ENCODE measurements around the gene KCNJ15.

KCNJ15 gene

GRCh38 chr21:38325216-38325615 is 68.4 kb downstream of the KCNJ15 start:
- DNase-seq (ENCODE audit: low read depth in 1 of 2, low spot score in 1 of 2) = no peak

GRCh38 chr21:38325731-38326420 is 69.1 kb downstream of the KCNJ15 start:
- DNase-seq (ENCODE audit: low read depth in 1 of 2, low spot score in 1 of 2) = no peak

- no peak for DNase-seq (ENCODE audit: low read depth in 1 of 2, low spot score in 1 of 2)
Observed at GRCh38 chr21:38326429-38326828, 69.6 kb downstream of the KCNJ15 start.

- DNase-seq (ENCODE audit: low read depth in 1 of 2, low spot score in 1 of 2) = no peak
Observed at GRCh38 chr21:38326899-38327298, 70.1 kb downstream of the KCNJ15 start.

GRCh38 chr21:38327984-38328383 is 71.2 kb downstream of the KCNJ15 start:
- no peak for DNase-seq (ENCODE audit: low read depth in 1 of 2, low spot score in 1 of 2)

GRCh38 chr21:38329162-38329561 is 72.4 kb downstream of the KCNJ15 start:
- DNase-seq (ENCODE audit: low read depth in 1 of 2, low spot score in 1 of 2) = no peak

- no peak for DNase-seq (ENCODE audit: low read depth in 1 of 2, low spot score in 1 of 2)
Observed at GRCh38 chr21:38330666-38331065, 73.9 kb downstream of the KCNJ15 start.

- DNase-seq (ENCODE audit: low read depth in 1 of 2, low spot score in 1 of 2) = no peak
Observed at GRCh38 chr21:38333301-38334272, 76.8 kb downstream of the KCNJ15 start.

GRCh38 chr21:38334866-38335265 is 78.1 kb downstream of the KCNJ15 start:
- DNase-seq (ENCODE audit: low read depth in 1 of 2, low spot score in 1 of 2) = no peak

- DNase-seq (ENCODE audit: low read depth in 1 of 2, low spot score in 1 of 2) = no peak
Observed at GRCh38 chr21:38337793-38338192, 81.0 kb downstream of the KCNJ15 start.

GRCh38 chr21:38340131-38340530 is 83.3 kb downstream of the KCNJ15 start:
- DNase-seq (ENCODE audit: low read depth in 1 of 2, low spot score in 1 of 2) = no peak

GRCh38 chr21:38341546-38342012 is 84.8 kb downstream of the KCNJ15 start:
- DNase-seq (ENCODE audit: low read depth in 1 of 2, low spot score in 1 of 2) = no peak

- no peak for DNase-seq (ENCODE audit: low read depth in 1 of 2, low spot score in 1 of 2)
Observed at GRCh38 chr21:38342739-38343138, 85.9 kb downstream of the KCNJ15 start.

GRCh38 chr21:38343691-38344090 is 86.9 kb downstream of the KCNJ15 start:
- DNase-seq (ENCODE audit: low read depth in 1 of 2, low spot score in 1 of 2) = no peak

- DNase-seq (ENCODE audit: low read depth in 1 of 2, low spot score in 1 of 2) = no peak
Observed at GRCh38 chr21:38346286-38346685, 89.5 kb downstream of the KCNJ15 start.

GRCh38 chr21:38349111-38349746 is 92.4 kb downstream of the KCNJ15 start:
- DNase-seq (ENCODE audit: low read depth in 1 of 2, low spot score in 1 of 2) = no peak

- DNase-seq (ENCODE audit: low read depth in 1 of 2, low spot score in 1 of 2) = no peak
Observed at GRCh38 chr21:38349977-38350376, 93.2 kb downstream of the KCNJ15 start.

- DNase-seq (ENCODE audit: low read depth in 1 of 2, low spot score in 1 of 2) = no peak
Observed at GRCh38 chr21:38350684-38351083, 93.9 kb downstream of the KCNJ15 start.

GRCh38 chr21:38351176-38351959 is 94.6 kb downstream of the KCNJ15 start:
- DNase-seq (ENCODE audit: low read depth in 1 of 2, low spot score in 1 of 2) = no peak

- DNase-seq (ENCODE audit: low read depth in 1 of 2, low spot score in 1 of 2) = no peak
Observed at GRCh38 chr21:38351961-38352521, 95.2 kb downstream of the KCNJ15 start.

All from activated CD4-positive, alpha-beta T cell treated with anti-CD3 and anti-CD28 coated beads, Interleukin-2, amount 50 U/mL, for 24 hours (primary cell).